H9 (cell line): ENCODE measurements around the gene STK24. TPM values are rescaled to one million over a fixed set of nuclear protein-coding genes. Genes with fewer than 3 reads are reported as not detected.

Experiments used
- DNase-seq: peaks from one replicate; pipeline ENCODE4 v3.0.0-alpha.2; 2017
- H2AFZ ChIP-seq: one replicate; pipeline ENCODE4 v1.6.1; 2013; ENCODE audit warnings: mild to moderate bottlenecking, low read length, control low read depth, moderate library complexity
- H2AK5ac ChIP-seq: 2 replicates; pipeline ENCODE4 v1.6.1; 2013; ENCODE audit warnings: low read length, control low read depth, mixed read lengths; ENCODE audit not compliant: insufficient read length
- H2BK120ac ChIP-seq: one replicate; pipeline ENCODE4 v1.6.1; 2013; ENCODE audit warnings: low read depth, mild to moderate bottlenecking, low read length, control low read depth, inconsistent platforms; ENCODE audit not compliant: poor library complexity, severe bottlenecking
- H2BK12ac ChIP-seq: 2 replicates; pipeline ENCODE4 v1.6.1; 2013; ENCODE audit warnings: low read length, control low read depth, mixed read lengths, low read depth; ENCODE audit not compliant: insufficient read length
- H2BK15ac ChIP-seq: 2 replicates; pipeline ENCODE4 v1.6.1; 2013; ENCODE audit warnings: low read depth, low read length, control low read depth
- H2BK20ac ChIP-seq: one replicate; pipeline ENCODE4 v1.6.1; 2013; ENCODE audit warnings: low read depth, mild to moderate bottlenecking, low read length, control low read depth, inconsistent platforms; ENCODE audit not compliant: poor library complexity, severe bottlenecking
- H2BK5ac ChIP-seq: 2 replicates; pipeline ENCODE4 v1.6.1; 2013; ENCODE audit warnings: low read length, control low read depth, mixed read lengths; ENCODE audit not compliant: insufficient read length
- H3K14ac ChIP-seq: 2 replicates; pipeline ENCODE4 v1.6.1; 2013; ENCODE audit warnings: low read length, control low read depth; ENCODE audit not compliant: insufficient read depth
- H3K18ac ChIP-seq: 2 replicates; pipeline ENCODE4 v1.6.1; 2013; ENCODE audit warnings: low read depth, mild to moderate bottlenecking, mixed read lengths, low read length, control low read depth; ENCODE audit not compliant: insufficient read length
- H3K23ac ChIP-seq: 2 replicates; pipeline ENCODE4 v1.6.1; 2013; ENCODE audit warnings: low read length, control low read depth, mixed read lengths, low read depth; ENCODE audit not compliant: insufficient read length
- H3K23me2 ChIP-seq: 2 replicates; pipeline ENCODE4 v1.6.1; 2013; ENCODE audit warnings: low read depth, mild to moderate bottlenecking, mixed read lengths, low read length, control low read depth; ENCODE audit not compliant: insufficient read length, poor library complexity, severe bottlenecking
- H3K27ac ChIP-seq: 2 replicates; pipeline ENCODE4 v1.5.1; 2013; ENCODE audit warnings: low read length, control low read depth, mixed read lengths, low read depth; ENCODE audit not compliant: insufficient read length
- H3K27me3 ChIP-seq: 2 replicates; pipeline ENCODE4 v1.6.1; 2013; ENCODE audit warnings: low read length, control low read depth, inconsistent platforms; ENCODE audit not compliant: insufficient read depth
- H3K4ac ChIP-seq: 2 replicates; pipeline ENCODE4 v1.6.1; 2013; ENCODE audit warnings: low read depth, mild to moderate bottlenecking, control low read depth, inconsistent platforms, low read length, moderate library complexity
- H3K4me1 ChIP-seq: 2 replicates; pipeline ENCODE4 v1.6.1; 2013; ENCODE audit warnings: low read length, control low read depth, inconsistent platforms; ENCODE audit not compliant: insufficient read depth
- H3K4me2 ChIP-seq: 2 replicates; pipeline ENCODE4 v1.6.1; 2013; ENCODE audit warnings: low read length, control low read depth, mixed read lengths; ENCODE audit not compliant: insufficient read length, insufficient read depth
- H3K56ac ChIP-seq: 2 replicates; pipeline ENCODE4 v1.6.1; 2013; ENCODE audit warnings: low read depth, mild to moderate bottlenecking, mixed read lengths, low read length, control low read depth; ENCODE audit not compliant: insufficient read length
- H3K79me1 ChIP-seq: 2 replicates; pipeline ENCODE4 v1.6.1; 2013; ENCODE audit warnings: low read depth, mild to moderate bottlenecking, moderate library complexity, low read length, control low read depth, inconsistent platforms; ENCODE audit not compliant: insufficient read depth, poor library complexity, severe bottlenecking
- H3K79me2 ChIP-seq: 2 replicates; pipeline ENCODE4 v1.6.1; 2013; ENCODE audit warnings: low read length, control low read depth, inconsistent platforms; ENCODE audit not compliant: insufficient read depth
- H3K9ac ChIP-seq: 2 replicates; pipeline ENCODE4 v1.6.1; 2013; ENCODE audit warnings: low read length, control low read depth, mixed read lengths; ENCODE audit not compliant: insufficient read length; ENCODE audit errors: extremely low read depth
- H3K9me3 ChIP-seq: one replicate; pipeline ENCODE4 v1.6.1; 2013; ENCODE audit warnings: low read depth, low read length, inconsistent platforms; ENCODE audit not compliant: control insufficient read depth
- H3T11ph ChIP-seq: one replicate; pipeline ENCODE4 v1.6.1; 2013; ENCODE audit warnings: mild to moderate bottlenecking, low read length, control low read depth, inconsistent platforms
- H4K20me1 ChIP-seq: one replicate; pipeline ENCODE4 v1.6.1; 2013; ENCODE audit not compliant: control insufficient read depth, insufficient read length, insufficient read depth
- H4K5ac ChIP-seq: 2 replicates; pipeline ENCODE4 v1.6.1; 2013; ENCODE audit warnings: low read depth, mild to moderate bottlenecking, mixed read lengths, low read length, control low read depth; ENCODE audit not compliant: insufficient read length
- H4K8ac ChIP-seq: replicated peaks from 2 replicates; pipeline ENCODE4 v1.6.1; 2013; ENCODE audit warnings: low read length, control low read depth, mixed read lengths, low read depth; ENCODE audit not compliant: insufficient read length
- H4K91ac ChIP-seq: 2 replicates; pipeline ENCODE4 v1.6.1; 2013; ENCODE audit warnings: low read depth, mild to moderate bottlenecking, moderate library complexity, mixed read lengths, low read length, control low read depth; ENCODE audit not compliant: insufficient read length
- H3K27ac Mint-ChIP-seq, 3 experiments: 2 replicates in 2 of 3; 3 replicates in 1 of 3; pipeline ENCODE4 v1.8.0; 2020 to 2021; ENCODE audit warnings: mixed read lengths in 3 of 3, mild to moderate bottlenecking in 1 of 3, moderate library complexity in 1 of 3
- H3K27me3 Mint-ChIP-seq: 2 replicates; pipeline ENCODE4 v1.8.0; 2021; ENCODE audit warnings: low read depth, mild to moderate bottlenecking, moderate library complexity, mixed read lengths
- H3K36me3 Mint-ChIP-seq, 3 experiments: 2 replicates in 2 of 3; 3 replicates in 1 of 3; pipeline ENCODE4 v1.8.0; 2020 to 2021; ENCODE audit warnings: low read depth in 3 of 3, mixed read lengths in 3 of 3; ENCODE audit not compliant: insufficient read depth in 1 of 3
- H3K4me1 Mint-ChIP-seq, 2 experiments: 2 replicates each; pipeline ENCODE4 v1.8.0; 2020; ENCODE audit warnings: mixed read lengths in 2 of 2
- H3K4me3 Mint-ChIP-seq, 2 experiments: 2 replicates in 1 of 2; 3 replicates in 1 of 2; pipeline ENCODE4 v1.8.0; 2020 to 2021; ENCODE audit warnings: mild to moderate bottlenecking in 2 of 2, mixed read lengths in 2 of 2, moderate library complexity in 1 of 2
- H3K9me3 Mint-ChIP-seq, 2 experiments: 2 replicates in 1 of 2; 3 replicates in 1 of 2; pipeline ENCODE4 v1.8.0; 2020; ENCODE audit warnings: mild to moderate bottlenecking in 2 of 2, mixed read lengths in 2 of 2, moderate library complexity in 1 of 2
- CTCF ChIP-seq: fragments of 200-600 bp; sonication (generic); conservative IDR thresholded peaks from 3 replicates; pipeline ENCODE4 v1.8.0; 2021; ENCODE audit warnings: antibody characterized with exemption, mild to moderate bottlenecking
- WGBS: extraction: QIAGEN DNeasy Blood & Tissue Kit; methylation state at CpG from one replicate; pipeline ENCODE4 v1.1.7; 2013; ENCODE audit warnings: missing lambda C conversion rate, low lambda C conversion rate, mixed read lengths; ENCODE audit not compliant: insufficient read length; ENCODE audit errors: extremely low coverage; 5-methylcytosine and 5-hydroxymethylcytosine counted together
- total RNA-seq: library from RNA; stranded (reverse); gene quantifications from 2 replicates; pipeline ENCODE4 v1.2.1, GENCODE V29; 2021

Gene STK24
- total RNA-seq, 1 experiment from 2014 or later = 134 TPM

DNA sequence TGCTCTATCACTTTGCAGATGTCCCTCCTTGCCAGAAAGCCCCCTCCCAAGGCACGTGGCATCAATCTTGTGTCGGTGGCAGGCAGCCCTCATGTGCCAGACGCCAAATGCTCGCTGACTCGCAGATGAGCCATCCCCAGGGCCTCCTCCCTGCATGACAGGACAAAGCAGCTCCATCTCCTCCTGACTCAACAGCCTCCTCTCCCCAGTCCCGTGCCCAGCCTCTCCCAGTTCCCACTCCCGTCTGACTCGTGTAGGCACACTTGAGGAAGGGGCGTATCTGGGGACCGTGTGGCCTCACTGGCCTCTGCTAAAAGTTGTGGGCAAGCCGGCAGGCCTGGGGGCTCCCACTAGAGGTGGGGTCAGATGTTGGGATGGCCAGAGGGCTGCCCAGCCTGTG lies 133.6 kb downstream of the STK24 start:
- Histone ChIP-seq H3K4me1 (no peaks in the 10 kb centered on the region; the same call in 1 of the 2 replicates), H3K56ac (no peak overlapping the region), H3K4ac (no peak overlapping the region), H4K20me1 (peaks cover 2% of the 10 kb centered on the region), H3K23ac (no peak overlapping the region), H4K8ac (no peak overlapping the region), H3K18ac (no peak overlapping the region), H2BK20ac (no peak overlapping the region), H3K27ac (no peak overlapping the region), H3T11ph (no peak overlapping the region), H2BK12ac (no peak overlapping the region), H3K79me2 (no peaks in the 10 kb centered on the region), H2BK15ac (no peak overlapping the region), H3K23me2 (no peaks in the 10 kb centered on the region), H4K5ac (no peak overlapping the region), H4K91ac (no peak overlapping the region), H3K79me1 (no peaks in the 10 kb centered on the region), H2BK120ac (no peak overlapping the region), H3K9me3 (no peaks in the 10 kb centered on the region), H3K4me2 (no peak overlapping the region), H2BK5ac (no peak overlapping the region), H3K9ac (no peak overlapping the region), H2AFZ (no peak overlapping the region), H3K14ac (no peak overlapping the region), H3K27me3 (no peaks in the 10 kb centered on the region), H2AK5ac (no peak overlapping the region)
- Mint-ChIP-seq H3K4me3 (no peak overlapping the region), H3K27me3 (peaks cover 2% of the 10 kb centered on the region; the same call in 1 of the 2 replicates), H3K9me3 (no peaks in the 10 kb centered on the region), H3K36me3 (peaks cover 14 to 49% (median 46%) of the 10 kb centered on the region in 3 experiments; a peak in 6 of 7 replicates), H3K27ac (peak overlapping the region; percentile 42 to 67 (median 66); a peak in 6 of 7 replicates), H3K4me1 (peaks cover 12 to 15% of the 10 kb centered on the region in 2 experiments)
- no peak for TF ChIP-seq CTCF
- no CpG with 5 or more reads among the region's 11 CpGs for WGBS
- DNase-seq = no peak
